ENCODE results near the gene PHYKPL.

GRCh38 chr5:178240766-178241165 is 8.2 kb upstream of the PHYKPL start:
- TF ChIP-seq, protein P1, sequence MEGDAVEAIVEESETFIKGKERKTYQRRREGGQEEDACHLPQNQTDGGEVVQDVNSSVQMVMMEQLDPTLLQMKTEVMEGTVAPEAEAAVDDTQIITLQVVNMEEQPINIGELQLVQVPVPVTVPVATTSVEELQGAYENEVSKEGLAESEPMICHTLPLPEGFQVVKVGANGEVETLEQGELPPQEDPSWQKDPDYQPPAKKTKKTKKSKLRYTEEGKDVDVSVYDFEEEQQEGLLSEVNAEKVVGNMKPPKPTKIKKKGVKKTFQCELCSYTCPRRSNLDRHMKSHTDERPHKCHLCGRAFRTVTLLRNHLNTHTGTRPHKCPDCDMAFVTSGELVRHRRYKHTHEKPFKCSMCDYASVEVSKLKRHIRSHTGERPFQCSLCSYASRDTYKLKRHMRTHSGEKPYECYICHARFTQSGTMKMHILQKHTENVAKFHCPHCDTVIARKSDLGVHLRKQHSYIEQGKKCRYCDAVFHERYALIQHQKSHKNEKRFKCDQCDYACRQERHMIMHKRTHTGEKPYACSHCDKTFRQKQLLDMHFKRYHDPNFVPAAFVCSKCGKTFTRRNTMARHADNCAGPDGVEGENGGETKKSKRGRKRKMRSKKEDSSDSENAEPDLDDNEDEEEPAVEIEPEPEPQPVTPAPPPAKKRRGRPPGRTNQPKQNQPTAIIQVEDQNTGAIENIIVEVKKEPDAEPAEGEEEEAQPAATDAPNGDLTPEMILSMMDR (IDR thresholded peaks at IDR 0.05; ENCODE audit: insufficient read depth, low read length, poor library complexity, severe bottlenecking): no peak
- TF ChIP-seq EZH2phosphoT487 (conservative IDR thresholded peaks at IDR 0.05; ENCODE audit: low read length): no peak
